Stomach (tissue), 4 donors: ENCODE measurements around the gene COL21A1.
A peak's percentile ranks its signal among the peaks of the same experiment; 100 is the strongest.

Experiments
- CTCF ChIP-seq, 7 experiments: fragments of 450-650 bp in 4 of 7; fragments of 200-600 bp in 3 of 7; sonication (generic) in 3 of 7; IDR thresholded peaks; one replicate each; pipeline ENCODE4 v1.5.1; 2016 to 2019; ENCODE audit warnings: antibody characterized with exemption in 7 of 7, control low read depth in 2 of 7, mild to moderate bottlenecking in 1 of 7
- POLR2A ChIP-seq, 4 donors: fragments of 450-650 bp; IDR thresholded peaks; one replicate each; pipeline ENCODE4 v1.6.1; 2016; ENCODE audit warnings: antibody characterized with exemption in 4 of 4, control low read depth in 2 of 4, mild to moderate bottlenecking in 1 of 4, moderate library complexity in 1 of 4
- POLR2AphosphoS5 ChIP-seq, 3 donors: sonication (generic); formaldehyde crosslinking; IDR thresholded peaks; one replicate each; pipeline ENCODE4 v1.6.1; 2016; ENCODE audit warnings: antibody characterized with exemption in 3 of 3

- no peak for TF ChIP-seq POLR2A (IDR thresholded peaks at IDR 0.05)
- TF ChIP-seq CTCF (IDR thresholded peaks at IDR 0.05): peak in 4 of 7 experiments; percentile 10 to 46 (median 36)
- TF ChIP-seq POLR2AphosphoS5 (IDR thresholded peaks at IDR 0.05): no peak
These were observed 45.3 kb upstream of the COL21A1 start for GRCh38 chr6:56292505-56293181.
